Activated naive CD4-positive, alpha-beta T cell treated with anti-CD3 and anti-CD28 coated beads, Interleukin-2, amount 50 U/mL, for 16 hours (primary cell): ENCODE results near the gene SFXN4.

Experiments
- DNase-seq: peaks from one replicate; pipeline ENCODE4 v3.0.0-alpha.2; 2020

The SFXN4 gene

DNA sequence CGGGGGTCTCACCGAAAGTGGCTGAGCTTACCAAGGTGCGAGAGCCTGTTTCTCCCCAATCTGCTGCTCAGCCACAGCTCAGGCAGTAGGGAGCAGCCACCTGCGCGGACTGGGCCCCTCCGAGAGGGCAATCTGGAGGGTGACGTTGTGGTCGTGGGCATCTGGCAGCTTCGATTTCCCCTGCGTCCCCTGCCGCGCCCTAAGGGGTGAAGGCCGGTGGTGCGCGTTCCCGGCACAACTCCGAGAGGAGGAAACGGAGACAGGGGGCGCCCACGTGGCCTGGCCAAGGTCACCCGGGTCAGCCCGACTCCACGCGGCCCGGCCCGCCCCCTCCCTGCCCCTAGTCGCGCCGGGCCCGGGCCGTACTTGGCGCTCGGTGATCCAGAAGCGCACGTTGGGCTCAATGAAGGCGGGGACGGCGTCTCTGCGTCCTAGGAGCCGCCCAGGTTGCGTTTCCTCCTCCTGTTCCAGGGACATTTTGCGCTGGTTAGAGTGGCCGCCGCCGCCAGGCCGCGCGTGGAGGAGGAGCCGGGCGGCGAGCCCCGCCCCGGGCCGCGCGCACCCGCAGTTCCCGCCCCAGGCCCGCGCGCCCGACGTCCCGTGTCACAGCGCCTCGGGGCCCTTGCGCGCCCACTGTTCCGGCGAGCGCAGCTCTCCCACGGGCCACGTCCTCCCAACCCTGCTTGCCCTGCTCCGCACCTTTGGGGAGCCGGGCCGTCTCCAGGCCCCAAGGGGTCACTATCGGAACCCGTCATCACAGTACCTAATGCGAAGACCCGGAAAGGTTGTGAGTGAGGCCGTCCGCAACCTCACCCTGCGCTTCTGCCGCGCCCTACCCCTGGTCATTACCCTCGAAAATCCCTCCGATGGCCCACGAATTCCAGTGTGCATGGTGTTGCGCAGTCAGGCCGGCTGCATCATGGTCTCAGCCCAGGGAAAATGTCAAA is at the start of gene SFXN4:
Gene SFXN4 (minus strand): TSS at position 544 of the 947 bp plus-strand sequence. CDS start 67 bp downstream, at position 477.
- peak; percentile 84 for DNase-seq

- DNase-seq = no peak
Observed at GRCh38 chr10:119211625-119212441, 46.3 kb upstream of the SFXN4 start.

DNA sequence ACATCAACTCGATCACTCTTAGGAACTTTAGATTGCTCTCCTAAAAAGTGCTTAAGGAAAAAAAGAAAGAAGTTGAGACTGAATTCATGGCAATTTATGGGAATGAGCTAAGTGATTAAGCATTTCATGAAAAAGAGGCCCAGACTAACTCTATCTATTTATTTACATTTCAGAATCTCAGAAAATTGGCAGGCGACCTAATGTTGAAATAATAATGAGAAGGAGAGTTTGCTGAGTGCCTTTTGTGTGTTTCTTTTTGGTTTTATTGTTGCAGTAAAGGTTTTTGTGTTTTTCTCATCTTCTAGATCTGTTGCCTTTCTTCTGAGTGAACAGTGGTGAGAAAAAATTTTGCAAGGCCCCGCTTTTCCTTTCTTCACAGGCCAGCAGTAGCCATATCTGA is 45.7 kb upstream of the SFXN4 start:
- no peak for DNase-seq

- DNase-seq = no peak
Observed at GRCh38 chr10:119210633-119211032, 45.1 kb upstream of the SFXN4 start.

GRCh38 chr10:119209736-119210355 is 44.3 kb upstream of the SFXN4 start:
- no peak for DNase-seq

GRCh38 chr10:119209035-119209735 is 43.7 kb upstream of the SFXN4 start:
- peak; percentile 72 for DNase-seq

DNA sequence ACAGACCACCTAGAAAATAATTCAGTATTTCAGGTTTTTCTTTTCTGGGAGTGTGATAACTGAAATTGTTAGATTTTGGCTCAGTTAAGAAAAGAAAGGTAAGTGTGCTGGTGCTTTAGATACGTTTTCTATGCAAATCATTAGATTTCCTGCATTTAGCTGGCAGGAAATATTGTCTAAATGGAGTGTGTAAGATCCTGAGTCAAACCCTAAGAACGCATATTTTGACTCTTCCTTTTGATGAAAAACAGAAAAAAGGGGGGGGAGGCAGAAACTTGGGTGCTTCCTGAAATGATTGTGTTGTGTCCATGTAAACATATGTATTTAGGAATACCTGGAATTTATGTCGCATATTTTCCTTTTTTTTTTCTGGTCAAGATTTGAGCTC is 43.0 kb upstream of the SFXN4 start:
- no peak for DNase-seq

- peak; percentile 40 for DNase-seq
Observed at GRCh38 chr10:119207713-119208552, 42.4 kb upstream of the SFXN4 start.

DNA sequence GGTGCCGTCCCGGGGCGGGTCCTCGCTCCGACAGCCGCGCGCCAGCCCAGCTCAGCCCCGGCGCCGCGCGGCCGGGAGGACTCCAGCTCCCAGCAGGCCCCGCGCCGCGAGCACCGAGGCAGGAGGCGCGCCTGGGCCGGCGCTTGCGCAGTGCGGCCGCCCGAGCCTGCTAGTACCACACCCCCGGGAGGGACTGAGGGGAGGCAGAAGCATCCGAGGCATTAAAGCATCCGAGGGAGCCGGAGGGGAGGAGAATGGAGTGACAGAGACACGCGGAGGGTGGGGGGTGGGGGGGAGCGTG is 41.8 kb upstream of the SFXN4 start, which contains the start of gene GRK5:
Gene GRK5 (plus strand): TSS at position 206 of the 301 bp plus-strand sequence. CDS start 347 bp downstream, outside the sequence.
- peak; percentile 95 for DNase-seq

DNA sequence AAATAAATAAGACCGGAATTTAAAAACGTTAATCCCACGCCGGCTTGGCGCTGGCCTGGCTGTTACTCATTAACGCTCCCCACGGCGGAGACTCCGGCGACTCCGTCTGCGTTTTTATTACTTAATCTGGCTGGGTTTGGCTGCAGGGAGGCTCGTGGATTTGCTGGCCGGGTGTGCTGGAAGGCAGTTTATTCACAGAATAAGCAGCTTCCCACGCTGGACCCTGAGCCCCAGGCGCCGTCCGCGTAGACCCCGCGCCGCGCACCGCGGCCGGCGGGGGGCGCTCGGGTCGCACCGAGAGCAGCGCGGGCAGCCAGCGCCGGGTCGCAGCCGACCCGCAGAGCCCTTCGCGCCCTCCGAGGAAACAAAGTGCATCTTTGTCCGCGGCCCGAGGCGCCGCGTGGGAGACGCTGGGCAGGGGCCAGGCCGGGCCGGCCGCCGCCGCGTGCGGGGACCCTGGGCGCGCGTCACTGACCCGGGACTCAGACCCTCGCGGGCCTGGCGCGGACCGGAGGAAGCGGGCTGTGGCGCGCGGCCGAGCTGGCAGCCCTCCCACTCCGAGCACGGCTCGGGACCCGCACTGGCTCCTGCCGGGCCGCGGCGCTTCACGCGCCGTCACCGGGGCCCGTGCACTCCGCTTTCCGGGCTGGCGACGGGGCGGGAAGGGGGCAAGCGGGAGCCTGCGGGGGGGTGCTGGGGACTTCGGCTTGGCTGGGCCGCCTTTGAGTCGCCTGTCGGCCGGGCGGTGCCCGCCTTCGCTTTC is 41.3 kb upstream of the SFXN4 start:
- DNase-seq = peak; percentile 79

DNA sequence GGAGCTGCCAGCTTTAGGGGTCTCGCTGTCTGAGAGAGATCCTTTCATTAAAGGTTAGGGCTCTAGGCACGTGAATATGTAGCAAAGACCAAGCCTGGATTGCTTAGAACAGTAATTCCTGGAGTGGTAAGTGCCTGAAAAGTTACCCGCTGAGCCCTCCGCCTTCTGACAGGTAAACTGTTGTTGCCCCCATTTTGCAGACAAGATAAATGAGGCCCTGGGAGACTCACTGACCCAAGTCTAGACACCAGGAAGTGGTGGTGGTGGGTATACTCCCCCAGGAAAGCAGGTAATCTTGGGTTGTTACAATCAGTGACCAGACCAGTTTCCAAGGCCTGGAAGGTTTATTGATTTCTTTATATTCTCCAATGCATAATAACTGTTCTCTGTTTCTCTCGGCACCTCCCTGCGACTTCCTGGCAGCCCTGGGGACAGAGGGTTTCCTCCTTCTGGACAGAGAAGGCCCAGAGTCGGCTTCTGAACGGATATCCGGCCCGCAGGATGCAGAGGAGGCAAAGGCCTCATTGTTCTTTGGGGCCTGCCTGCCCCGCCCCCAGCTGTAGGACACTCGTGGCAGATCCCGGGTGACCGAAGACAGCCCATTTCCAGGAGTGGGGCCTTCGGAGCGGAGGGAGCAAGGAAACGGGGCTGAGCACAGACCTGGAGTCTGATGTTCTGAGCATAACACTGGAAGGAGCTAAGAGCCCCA is 40.5 kb upstream of the SFXN4 start:
- peak; percentile 41 for DNase-seq

DNA sequence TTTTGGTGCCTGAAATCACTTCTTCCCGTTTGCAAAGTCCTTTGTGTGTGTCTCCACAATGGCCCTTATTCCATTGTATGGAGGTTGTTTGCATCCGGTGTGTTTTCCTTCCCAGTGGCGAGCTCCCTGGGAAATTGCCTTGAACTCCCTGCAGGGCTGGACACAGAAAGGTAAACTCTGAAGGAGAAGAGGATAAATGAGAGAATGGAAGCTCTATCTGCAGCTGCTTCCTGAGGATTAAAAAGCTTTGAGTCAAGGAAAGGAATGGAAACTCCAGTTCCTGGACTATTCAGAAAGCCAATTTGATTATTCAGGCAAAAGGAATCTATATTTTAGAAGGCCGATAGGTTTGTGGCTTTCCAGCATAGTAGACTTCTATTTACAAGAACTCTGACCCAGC is 37.5 kb upstream of the SFXN4 start:
- no peak for DNase-seq

- no peak for DNase-seq
Observed at GRCh38 chr10:119201233-119201632, 35.7 kb upstream of the SFXN4 start.

- peak; percentile 41 for DNase-seq
Observed at GRCh38 chr10:119199231-119199992, 33.9 kb upstream of the SFXN4 start.

DNA sequence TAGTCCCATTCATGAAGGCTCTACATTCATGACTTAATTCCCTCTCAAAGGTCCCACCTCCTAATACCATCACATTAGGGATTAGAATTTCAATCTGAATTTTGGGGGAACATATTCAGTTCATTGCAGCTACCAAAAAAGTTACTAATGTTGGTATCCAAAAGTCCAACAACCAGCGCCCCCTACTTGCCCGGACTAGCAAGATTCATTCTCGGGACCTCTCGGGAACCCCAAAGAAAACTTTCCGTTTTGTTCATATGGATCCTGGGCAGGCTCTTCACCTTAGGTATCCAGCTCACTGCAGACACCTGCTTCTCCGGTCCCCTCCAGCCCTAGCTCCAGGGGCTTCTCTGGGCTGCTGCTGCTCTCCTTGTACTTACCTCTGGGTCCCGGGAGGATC is 32.9 kb upstream of the SFXN4 start:
- peak; percentile 28 for DNase-seq

- DNase-seq = no peak
Observed at GRCh38 chr10:119197921-119198320, 32.4 kb upstream of the SFXN4 start.

- peak; percentile 47 for DNase-seq
Observed at GRCh38 chr10:119191881-119192280, 26.4 kb upstream of the SFXN4 start.

DNA sequence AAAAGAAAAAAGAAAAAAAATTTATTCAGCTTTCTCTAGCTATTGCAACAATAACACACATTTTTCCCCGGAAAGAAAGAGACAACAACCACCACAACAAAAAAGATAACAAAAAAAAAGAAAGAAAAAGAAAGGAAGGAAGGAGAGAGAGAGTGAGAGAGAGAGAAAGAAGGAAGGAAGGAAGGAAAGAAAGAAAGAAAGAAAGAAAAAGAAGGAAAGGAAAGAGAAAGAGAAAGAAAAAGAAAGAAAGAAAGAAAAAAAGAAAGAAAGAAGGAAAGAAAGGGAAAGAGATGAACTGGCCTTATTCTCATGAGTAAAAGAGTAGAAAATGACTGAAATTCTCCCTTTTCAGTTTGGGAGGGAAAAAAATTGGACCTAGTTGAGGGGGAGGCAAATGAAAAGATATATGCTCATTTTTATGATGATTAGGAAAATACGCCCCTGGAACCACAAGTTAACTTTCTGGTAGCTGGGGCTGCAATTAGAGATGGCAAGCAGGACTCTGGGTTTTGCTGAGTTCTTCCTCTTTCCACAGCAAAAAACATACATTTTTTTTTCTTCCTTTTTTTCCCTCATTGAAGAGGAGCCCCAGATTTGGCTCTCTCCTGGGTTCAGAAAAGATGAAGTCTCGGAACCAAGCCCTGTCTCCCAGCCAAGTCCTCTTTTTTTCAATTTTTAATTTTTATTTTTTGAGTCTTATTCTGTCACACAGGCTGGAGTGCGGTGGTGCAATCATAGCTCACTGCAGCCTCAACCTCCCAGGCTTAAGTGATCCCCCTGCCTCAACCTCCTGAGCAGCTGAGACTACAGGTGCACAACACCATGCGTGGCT is 25.7 kb upstream of the SFXN4 start:
- no peak for DNase-seq

DNA sequence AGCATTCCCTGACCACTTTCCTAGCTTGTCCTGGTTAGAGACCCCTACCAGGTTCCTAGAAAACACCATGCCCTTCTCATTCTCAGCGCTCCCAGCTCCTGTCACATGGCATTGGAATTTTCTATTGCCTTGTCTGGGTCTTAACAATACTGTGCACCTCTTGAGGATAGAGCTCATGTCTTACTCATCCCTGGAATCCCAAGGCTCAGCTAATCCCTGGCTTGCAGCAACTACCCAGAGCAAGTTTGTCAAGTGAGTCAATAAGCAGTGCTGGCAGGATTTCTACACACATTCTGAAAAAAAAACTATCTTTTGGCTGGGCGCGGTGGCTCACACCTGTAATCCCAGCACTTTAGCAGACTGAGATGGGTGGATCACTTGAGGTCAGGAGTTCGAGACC is 24.8 kb upstream of the SFXN4 start:
- no peak for DNase-seq
